ENCODE results near the gene MTF2.
"Not testable (repeated sequence)": the region's sequence is repeated elsewhere in the genome, so short reads cannot be mapped to it uniquely, and the experiment has no call there.

The MTF2 gene

GRCh38 chr1:93078986-93079654 lies at the start of gene MTF2:
Gene MTF2, plus strand, starts transcription at chr1:93079283. Its CDS starts 244 bp downstream, at chr1:93079527.
- H3K79me2 ChIP-seq = peaks cover 19% of the 10 kb centered on the region
- peak within 1 kb of the TSS; percentile 93 for H3K4me2 ChIP-seq (ENCODE audit: low read length)
- H3K4me3 ChIP-seq (ENCODE audit: low read depth, low read length) = peak within 1 kb of the TSS; percentile 99
- H3K9me3 ChIP-seq (ENCODE audit: control insufficient read depth, low read length) = no peaks in the 10 kb centered on the region
- peak within 1 kb of the TSS; percentile 96 for H2AFZ ChIP-seq
- H3K36me3 ChIP-seq (ENCODE audit: control insufficient read depth, insufficient read depth, low read length) = no peaks in the 10 kb centered on the region
- H3K27me3 ChIP-seq (ENCODE audit: control insufficient read depth, insufficient read depth, low read length) = no peaks in the 10 kb centered on the region
- TF ChIP-seq CTCF (IDR thresholded peaks at IDR 0.05) = no peak
- peak within 1 kb of the TSS; percentile 19 for H3K9ac ChIP-seq
- H3K27ac ChIP-seq = peak within 1 kb of the TSS; percentile 66
- H3K4me1 ChIP-seq = no peaks in the 10 kb centered on the region

- no peak overlapping the region for H3K4me3 ChIP-seq (ENCODE audit: low read depth, low read length)
- H3K4me2 ChIP-seq (ENCODE audit: low read length) = no peak overlapping the region
- no peak overlapping the region for H2AFZ ChIP-seq
- no peak overlapping the region for H3K9ac ChIP-seq
- H3K79me2 ChIP-seq = no peaks in the 10 kb centered on the region
- H3K36me3 ChIP-seq (ENCODE audit: control insufficient read depth, insufficient read depth, low read length) = no peaks in the 10 kb centered on the region
- TF ChIP-seq CTCF (IDR thresholded peaks at IDR 0.05) = no peak
- no peaks in the 10 kb centered on the region for H3K4me1 ChIP-seq
- no peak overlapping the region for H3K27ac ChIP-seq
- no peaks in the 10 kb centered on the region for H3K27me3 ChIP-seq (ENCODE audit: control insufficient read depth, insufficient read depth, low read length)
- no peaks in the 10 kb centered on the region for H3K9me3 ChIP-seq (ENCODE audit: control insufficient read depth, low read length)
Observed at GRCh38 chr1:93029317-93029716, 49.8 kb upstream of the MTF2 start.

GRCh38 chr1:93030191-93030590 lies 48.9 kb upstream of the MTF2 start:
- not testable (repeated sequence) for H3K27ac ChIP-seq; H3K4me3 ChIP-seq (ENCODE audit: low read depth, low read length); H3K9me3 ChIP-seq (ENCODE audit: control insufficient read depth, low read length); H2AFZ ChIP-seq; H3K36me3 ChIP-seq (ENCODE audit: control insufficient read depth, insufficient read depth, low read length); H3K9ac ChIP-seq; H3K79me2 ChIP-seq; H3K27me3 ChIP-seq (ENCODE audit: control insufficient read depth, insufficient read depth, low read length); H3K4me2 ChIP-seq (ENCODE audit: low read length); H3K4me1 ChIP-seq

GRCh38 chr1:93031711-93032110 lies 47.4 kb upstream of the MTF2 start:
- Histone ChIP-seq H3K4me1 (no peaks in the 10 kb centered on the region), H3K27ac (no peak overlapping the region), H3K36me3 (ENCODE audit: control insufficient read depth, insufficient read depth, low read length) (no peaks in the 10 kb centered on the region), H3K9me3 (ENCODE audit: control insufficient read depth, low read length) (no peaks in the 10 kb centered on the region), H3K4me2 (ENCODE audit: low read length) (no peak overlapping the region), H3K79me2 (no peaks in the 10 kb centered on the region), H3K27me3 (ENCODE audit: control insufficient read depth, insufficient read depth, low read length) (no peaks in the 10 kb centered on the region), H3K4me3 (ENCODE audit: low read depth, low read length) (no peak overlapping the region), H3K9ac (no peak overlapping the region), H2AFZ (no peak overlapping the region)
- TF ChIP-seq CTCF (IDR thresholded peaks at IDR 0.05) = no peak

GRCh38 chr1:93033029-93033428 lies 46.1 kb upstream of the MTF2 start:
- H3K4me1 ChIP-seq = no peaks in the 10 kb centered on the region
- H3K79me2 ChIP-seq = no peaks in the 10 kb centered on the region
- no peak overlapping the region for H3K27ac ChIP-seq
- no peak for TF ChIP-seq CTCF (IDR thresholded peaks at IDR 0.05)
- no peaks in the 10 kb centered on the region for H3K9me3 ChIP-seq (ENCODE audit: control insufficient read depth, low read length)
- no peak overlapping the region for H3K4me3 ChIP-seq (ENCODE audit: low read depth, low read length)
- H3K27me3 ChIP-seq (ENCODE audit: control insufficient read depth, insufficient read depth, low read length) = no peaks in the 10 kb centered on the region
- no peak overlapping the region for H3K9ac ChIP-seq
- H2AFZ ChIP-seq = no peak overlapping the region
- no peaks in the 10 kb centered on the region for H3K36me3 ChIP-seq (ENCODE audit: control insufficient read depth, insufficient read depth, low read length)
- no peak overlapping the region for H3K4me2 ChIP-seq (ENCODE audit: low read length)

All from parathyroid adenoma (tissue), 2 donors.